DND-41 (cell line): ENCODE measurements around the gene SLC50A1.

Experiments
- ATAC-seq: fragments of 200-7000 bp; cut with Tn5 transposase; 3 replicates; pipeline ENCODE4 v1.9.1; 2021; ENCODE audit warnings: low read depth; ENCODE audit not compliant: insufficient read depth
- DNase-seq: peaks from one replicate; pipeline ENCODE4 v3.0.0-alpha.2; 2020
- H2AFZ ChIP-seq: 2 replicates; pipeline ENCODE4 v1.6.0; 2012; ENCODE audit warnings: low read depth, low read length
- H3K27ac ChIP-seq: 2 replicates; pipeline ENCODE4 v1.5.1; 2012; ENCODE audit warnings: low read length, inconsistent platforms
- H3K27me3 ChIP-seq: fragments of 200-600 bp; sonication (generic); 2 replicates; pipeline ENCODE4 v1.6.0; 2012; ENCODE audit warnings: low read length, mild to moderate bottlenecking, inconsistent platforms; ENCODE audit not compliant: insufficient read depth, poor library complexity
- H3K36me3 ChIP-seq: 2 replicates; pipeline ENCODE4 v1.5.1; 2012; ENCODE audit warnings: low read length, inconsistent platforms; ENCODE audit not compliant: insufficient read depth
- H3K4me1 ChIP-seq: 2 replicates; pipeline ENCODE4 v1.5.1; 2012; ENCODE audit warnings: mild to moderate bottlenecking, low read length; ENCODE audit not compliant: insufficient read depth
- H3K4me2 ChIP-seq: 2 replicates; pipeline ENCODE4 v1.6.0; 2012; ENCODE audit warnings: mild to moderate bottlenecking, moderate library complexity, low read length, inconsistent platforms; ENCODE audit not compliant: insufficient read depth
- H3K4me3 ChIP-seq, 2 experiments: fragments of 200-600 bp in 1 of 2; shearing (Covaris generic) in 1 of 2; 2 replicates each; pipeline ENCODE4 v1.5.1; 2012 to 2016; ENCODE audit warnings: inconsistent platforms in 2 of 2, low read length in 2 of 2, mild to moderate bottlenecking in 2 of 2, low read depth in 1 of 2, moderate library complexity in 1 of 2
- H3K79me2 ChIP-seq: 2 replicates; pipeline ENCODE4 v1.6.0; 2012; ENCODE audit warnings: low read length, inconsistent platforms; ENCODE audit not compliant: insufficient read depth
- H3K9ac ChIP-seq: 2 replicates; pipeline ENCODE4 v1.6.0; 2012; ENCODE audit warnings: low read depth, mild to moderate bottlenecking, inconsistent platforms, low read length, moderate library complexity
- H3K9me3 ChIP-seq: 2 replicates; pipeline ENCODE4 v1.5.1; 2012; ENCODE audit warnings: low read length, moderate library complexity, mild to moderate bottlenecking, inconsistent platforms; ENCODE audit not compliant: insufficient read depth, severe bottlenecking
- H4K20me1 ChIP-seq: 2 replicates; pipeline ENCODE4 v1.6.0; 2012; ENCODE audit warnings: low read length; ENCODE audit not compliant: insufficient read depth
- EZH2 ChIP-seq: IDR thresholded peaks from 3 replicates; pipeline ENCODE4 v1.6.1; 2012; ENCODE audit warnings: borderline replicate concordance, low read depth, mild to moderate bottlenecking, moderate library complexity, low read length, inconsistent platforms; ENCODE audit not compliant: severe bottlenecking
- TF ChIP-seq, protein P1 (sequence below): IDR thresholded peaks from 2 replicates; pipeline ENCODE4 v1.5.1; 2012; ENCODE audit warnings: borderline replicate concordance, low read length, moderate library complexity, mild to moderate bottlenecking; ENCODE audit not compliant: poor library complexity, severe bottlenecking; ENCODE audit errors: extremely low read depth

SLC50A1 gene

DNA sequence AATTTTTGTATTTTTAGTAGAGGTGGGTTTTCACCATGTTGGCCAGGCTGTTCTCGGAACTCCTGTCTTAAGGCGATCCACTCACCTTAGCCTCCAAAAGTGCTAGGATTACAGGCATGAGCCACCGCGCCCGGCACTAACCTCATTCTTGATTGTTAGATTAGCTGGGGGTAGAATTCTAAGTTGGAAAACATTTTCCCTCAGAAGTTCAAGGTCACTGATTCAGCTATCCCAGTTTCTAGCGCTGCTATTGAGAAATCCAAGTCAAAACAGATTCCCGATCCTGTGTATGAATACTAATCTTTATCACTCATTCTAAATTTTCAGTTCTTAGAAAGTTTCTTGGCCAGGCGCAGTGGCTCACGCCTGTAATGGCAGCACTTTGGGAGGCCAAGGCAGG, 32.3 kb upstream of the SLC50A1 start:
- no peak for DNase-seq
- H2AFZ ChIP-seq: no peak overlapping the region
- no peak overlapping the region for H3K4me3 ChIP-seq
- TF ChIP-seq, protein P1, sequence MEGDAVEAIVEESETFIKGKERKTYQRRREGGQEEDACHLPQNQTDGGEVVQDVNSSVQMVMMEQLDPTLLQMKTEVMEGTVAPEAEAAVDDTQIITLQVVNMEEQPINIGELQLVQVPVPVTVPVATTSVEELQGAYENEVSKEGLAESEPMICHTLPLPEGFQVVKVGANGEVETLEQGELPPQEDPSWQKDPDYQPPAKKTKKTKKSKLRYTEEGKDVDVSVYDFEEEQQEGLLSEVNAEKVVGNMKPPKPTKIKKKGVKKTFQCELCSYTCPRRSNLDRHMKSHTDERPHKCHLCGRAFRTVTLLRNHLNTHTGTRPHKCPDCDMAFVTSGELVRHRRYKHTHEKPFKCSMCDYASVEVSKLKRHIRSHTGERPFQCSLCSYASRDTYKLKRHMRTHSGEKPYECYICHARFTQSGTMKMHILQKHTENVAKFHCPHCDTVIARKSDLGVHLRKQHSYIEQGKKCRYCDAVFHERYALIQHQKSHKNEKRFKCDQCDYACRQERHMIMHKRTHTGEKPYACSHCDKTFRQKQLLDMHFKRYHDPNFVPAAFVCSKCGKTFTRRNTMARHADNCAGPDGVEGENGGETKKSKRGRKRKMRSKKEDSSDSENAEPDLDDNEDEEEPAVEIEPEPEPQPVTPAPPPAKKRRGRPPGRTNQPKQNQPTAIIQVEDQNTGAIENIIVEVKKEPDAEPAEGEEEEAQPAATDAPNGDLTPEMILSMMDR: no peak
- TF ChIP-seq EZH2: no peak
- no peak for ATAC-seq
- no peaks in the 10 kb centered on the region for H3K9me3 ChIP-seq
- H3K27ac ChIP-seq: no peak overlapping the region
- no peaks in the 10 kb centered on the region for H4K20me1 ChIP-seq
- H3K4me1 ChIP-seq: no peaks in the 10 kb centered on the region
- H3K79me2 ChIP-seq: no peaks in the 10 kb centered on the region
- H3K27me3 ChIP-seq: peaks cover 10% of the 10 kb centered on the region
- no peaks in the 10 kb centered on the region for H3K36me3 ChIP-seq
- no peak overlapping the region for H3K4me2 ChIP-seq
- H3K9ac ChIP-seq: no peak overlapping the region

DNA sequence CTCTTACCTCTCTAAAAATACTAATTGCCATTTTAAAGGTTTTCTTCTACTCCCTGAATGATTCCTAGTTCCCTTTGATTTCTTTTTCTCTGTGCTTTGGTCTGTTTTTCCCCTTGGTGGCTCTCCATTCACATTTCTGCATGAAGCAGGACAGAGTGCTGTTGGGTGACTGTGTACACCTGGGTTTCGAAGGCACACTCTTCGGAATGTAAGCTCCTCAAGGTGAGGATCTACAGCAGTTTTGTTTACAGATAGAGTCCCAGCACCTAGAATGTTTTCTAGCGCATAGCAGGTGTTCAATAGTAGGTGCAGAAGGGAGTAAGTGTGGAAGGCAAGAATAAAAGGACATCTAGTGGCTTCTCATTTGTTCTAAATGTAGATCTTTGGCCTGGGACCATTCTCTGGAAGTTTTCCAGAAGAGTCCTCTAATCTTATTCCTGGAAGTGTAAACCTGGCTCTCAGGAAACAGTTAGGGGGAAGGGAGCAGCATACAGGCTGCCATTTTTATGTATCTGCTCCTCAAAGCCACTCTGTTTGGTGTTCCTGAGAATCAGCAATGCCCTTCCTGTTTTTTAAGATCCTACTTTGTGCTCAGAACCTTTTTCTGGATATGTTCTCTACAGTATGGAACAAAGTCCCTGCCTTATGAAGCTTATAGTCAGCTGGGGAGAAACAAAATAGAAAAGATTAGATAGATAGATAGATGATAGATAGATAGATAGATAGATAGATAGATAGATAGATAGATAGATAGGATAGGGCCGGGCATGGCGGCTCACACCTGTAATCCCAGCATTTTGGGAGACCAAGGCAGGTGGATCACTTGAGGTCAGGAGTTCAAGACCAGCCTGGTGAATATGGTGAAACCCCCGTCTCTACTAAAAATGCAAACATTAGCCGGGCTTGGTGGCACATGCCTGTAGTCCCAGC, 30.8 kb upstream of the SLC50A1 start:
- no peaks in the 10 kb centered on the region for H3K79me2 ChIP-seq
- ATAC-seq: no peak
- H3K36me3 ChIP-seq: no peaks in the 10 kb centered on the region
- H3K9ac ChIP-seq: no peak overlapping the region
- H3K4me1 ChIP-seq: no peaks in the 10 kb centered on the region
- peaks cover 10% of the 10 kb centered on the region for H3K27me3 ChIP-seq
- H4K20me1 ChIP-seq: no peaks in the 10 kb centered on the region
- TF ChIP-seq, protein P1: no peak
- no peak for TF ChIP-seq EZH2
- H3K9me3 ChIP-seq: no peaks in the 10 kb centered on the region
- H3K4me3 ChIP-seq: no peak overlapping the region
- H2AFZ ChIP-seq: no peak overlapping the region
- H3K4me2 ChIP-seq: no peak overlapping the region
- no peak for DNase-seq
- H3K27ac ChIP-seq: no peak overlapping the region

DNA sequence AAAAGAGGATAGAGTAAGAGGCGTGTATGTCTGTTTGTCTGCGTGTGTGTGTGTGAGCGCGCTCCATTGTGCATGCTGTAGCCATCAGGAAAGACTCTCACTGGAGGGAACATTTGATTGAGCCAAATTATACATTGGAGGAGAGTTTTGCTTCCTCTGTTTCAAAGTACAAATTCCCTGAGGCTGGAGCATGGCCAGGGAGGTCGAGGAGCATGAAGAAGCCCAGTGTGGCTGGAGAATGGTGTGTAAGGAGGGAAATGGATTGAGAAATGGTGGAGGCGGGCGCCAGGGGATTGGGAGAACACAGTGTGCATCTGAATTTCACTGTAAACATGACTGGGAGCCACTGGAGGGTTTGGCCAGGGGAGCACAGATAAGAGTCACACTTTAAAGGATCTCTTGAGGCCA, 30.0 kb upstream of the SLC50A1 start:
- H3K79me2 ChIP-seq: no peaks in the 10 kb centered on the region
- no peaks in the 10 kb centered on the region for H3K36me3 ChIP-seq
- ATAC-seq: no peak
- no peaks in the 10 kb centered on the region for H4K20me1 ChIP-seq
- no peak overlapping the region for H2AFZ ChIP-seq
- DNase-seq: no peak
- no peak overlapping the region for H3K9ac ChIP-seq
- H3K4me1 ChIP-seq: no peaks in the 10 kb centered on the region
- no peak overlapping the region for H3K4me3 ChIP-seq
- no peak for TF ChIP-seq EZH2
- TF ChIP-seq, protein P1: no peak
- no peaks in the 10 kb centered on the region for H3K9me3 ChIP-seq
- H3K27me3 ChIP-seq: peaks cover 10% of the 10 kb centered on the region
- H3K27ac ChIP-seq: no peak overlapping the region
- no peak overlapping the region for H3K4me2 ChIP-seq
